A673 (cell line): ENCODE data around the gene DNAJC1.

Source experiments
- EZH2 ChIP-seq: fragments of 200-600 bp; sonication (generic); IDR thresholded peaks from 2 replicates; pipeline ENCODE4 v1.6.1; 2017; ENCODE audit warnings: borderline replicate concordance, low read depth, mild to moderate bottlenecking, mixed read lengths, antibody characterized with exemption, low read length; ENCODE audit not compliant: poor library complexity, severe bottlenecking
- TF ChIP-seq, protein P1 (sequence below): fragments of 300-800, 200-600 bp; sonication (generic); conservative IDR thresholded peaks from 2 replicates; pipeline ENCODE4 v1.5.1; 2017; ENCODE audit warnings: low read depth, mild to moderate bottlenecking, antibody characterized with exemption, low read length, moderate library complexity, mixed read lengths

DNA sequence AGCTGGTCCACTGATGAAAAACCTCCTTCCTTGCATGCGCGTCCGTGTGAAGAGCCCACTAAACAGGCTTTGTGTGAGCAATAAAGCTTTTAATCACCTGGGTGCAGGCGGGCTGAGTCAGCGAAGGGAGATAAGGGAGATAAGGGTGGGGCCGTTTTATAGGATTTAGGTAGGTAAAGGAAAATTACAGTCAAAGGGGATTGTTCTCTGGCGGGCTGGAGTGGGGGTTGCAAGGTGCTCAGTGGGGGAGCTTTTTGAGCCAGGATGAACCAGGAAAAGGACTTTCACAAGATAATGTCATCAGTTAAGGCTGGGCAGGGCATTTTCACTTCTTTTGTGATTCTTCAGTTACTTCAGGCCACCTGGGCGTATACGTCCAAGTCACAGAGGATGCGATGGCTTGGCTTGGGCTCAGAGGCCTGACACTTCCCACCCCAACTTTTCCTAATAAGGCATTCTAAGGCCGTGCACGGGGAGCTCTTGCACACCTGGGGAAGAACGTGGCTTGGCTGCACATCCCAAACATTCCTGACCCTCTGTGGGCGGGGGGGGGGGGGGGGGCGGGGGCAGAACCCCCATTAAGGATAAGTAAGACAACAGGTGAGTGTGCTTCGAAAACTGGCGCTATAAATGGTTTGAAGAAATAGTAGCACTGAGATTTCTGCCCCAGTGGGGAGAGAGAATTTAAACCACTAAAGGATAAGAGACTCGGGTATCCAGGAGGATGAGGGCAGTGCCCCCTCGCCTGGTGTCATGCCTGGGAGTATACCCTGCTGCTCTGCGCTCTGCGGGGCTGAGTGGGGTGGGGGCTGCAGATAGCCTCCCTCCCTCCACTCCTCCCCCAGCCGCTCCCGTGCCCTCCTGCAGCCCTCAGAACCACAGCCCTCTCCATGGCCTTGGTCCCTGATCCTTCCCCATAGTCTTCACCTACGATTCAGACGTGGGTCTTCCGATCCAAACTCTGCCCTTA, 251.9 kb downstream of the DNAJC1 start:
- TF ChIP-seq, protein P1, sequence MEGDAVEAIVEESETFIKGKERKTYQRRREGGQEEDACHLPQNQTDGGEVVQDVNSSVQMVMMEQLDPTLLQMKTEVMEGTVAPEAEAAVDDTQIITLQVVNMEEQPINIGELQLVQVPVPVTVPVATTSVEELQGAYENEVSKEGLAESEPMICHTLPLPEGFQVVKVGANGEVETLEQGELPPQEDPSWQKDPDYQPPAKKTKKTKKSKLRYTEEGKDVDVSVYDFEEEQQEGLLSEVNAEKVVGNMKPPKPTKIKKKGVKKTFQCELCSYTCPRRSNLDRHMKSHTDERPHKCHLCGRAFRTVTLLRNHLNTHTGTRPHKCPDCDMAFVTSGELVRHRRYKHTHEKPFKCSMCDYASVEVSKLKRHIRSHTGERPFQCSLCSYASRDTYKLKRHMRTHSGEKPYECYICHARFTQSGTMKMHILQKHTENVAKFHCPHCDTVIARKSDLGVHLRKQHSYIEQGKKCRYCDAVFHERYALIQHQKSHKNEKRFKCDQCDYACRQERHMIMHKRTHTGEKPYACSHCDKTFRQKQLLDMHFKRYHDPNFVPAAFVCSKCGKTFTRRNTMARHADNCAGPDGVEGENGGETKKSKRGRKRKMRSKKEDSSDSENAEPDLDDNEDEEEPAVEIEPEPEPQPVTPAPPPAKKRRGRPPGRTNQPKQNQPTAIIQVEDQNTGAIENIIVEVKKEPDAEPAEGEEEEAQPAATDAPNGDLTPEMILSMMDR, result no peak
- no peak for TF ChIP-seq EZH2
